Measurements from ENCODE around the gene TAGLN. TPM values are rescaled to one million over a fixed set of nuclear protein-coding genes. Genes with fewer than 3 reads are reported as not detected.

TAGLN gene
- total RNA-seq, 5 donors from 2014 or later (not counting 1 experiment from before 2014, with no cell fraction given), result 8.5 to 19.7 (median 13.4) TPM

- POLR2A ChIA-PET, result interaction anchor here in 1 of 2 donors (1.0 to 1.3 kb wide), 2 partner anchors 11 to 41 kb away, joined by 3 read pairs; no protein-coding TSS in a partner anchor
- H3K27ac Mint-ChIP-seq, result no peak overlapping the region
- H3K27me3 Mint-ChIP-seq, result no peaks in the 10 kb centered on the region
- H3K36me3 Mint-ChIP-seq, result peaks cover 62% of the 10 kb centered on the region
- DNase-seq (no peak), ATAC-seq (replicated peaks in 1 of 4) (no peak)
- no peak overlapping the region for H3K4me3 Mint-ChIP-seq
- CTCF ChIA-PET, result no interaction called here
- WGBS (ENCODE audit: insufficient coverage), result 97% methylated on average over 9 of the region's 9 CpGs
- Histone ChIP-seq H3K27me3 (replicated peaks in 1 of 2; ENCODE audit: control insufficient read depth in 2 of 2, extremely low read depth in 1 of 2, insufficient read depth in 2 of 2, low read length in 1 of 2) (no peaks in the 10 kb centered on the region), H3K4me3 (ENCODE audit: control insufficient read depth in 1 of 2, extremely low read depth in 1 of 2, low read length in 1 of 2) (no peak overlapping the region), H3K4me1 (ENCODE audit: control insufficient read depth in 1 of 2, extremely low read depth in 1 of 2, insufficient read depth in 2 of 2, low read length in 2 of 2) (peaks cover 0 to 3% of the 10 kb centered on the region in 2 experiments), H3K9me3 (no peaks in the 10 kb centered on the region), H3K27ac (ENCODE audit: low read length) (no peak overlapping the region), H3K36me3 (ENCODE audit: control insufficient read depth in 2 of 2, extremely low read depth in 1 of 2, insufficient read depth in 1 of 2, low read length in 1 of 2) (peaks cover 40 to 97% of the 10 kb centered on the region in 2 donors)
- H3K4me1 Mint-ChIP-seq, result peaks cover 3 to 11% (median 4%) of the 10 kb centered on the region in 3 donors
- no peaks in the 10 kb centered on the region for H3K9me3 Mint-ChIP-seq
These were observed 21.4 kb downstream of the TAGLN start for GRCh38 chr11:117220568-117220967.

GRCh38 chr11:117220999-117221774 is 22.0 kb downstream of the TAGLN start:
- Mint-ChIP-seq H3K4me3 (no peak overlapping the region), H3K27me3 (no peaks in the 10 kb centered on the region), H3K27ac (no peak overlapping the region), H3K36me3 (peaks cover 62% of the 10 kb centered on the region), H3K9me3 (no peaks in the 10 kb centered on the region), H3K4me1 (peaks cover 3 to 12% (median 4%) of the 10 kb centered on the region in 3 donors)
- Histone ChIP-seq H3K36me3 (ENCODE audit: control insufficient read depth in 2 of 2, extremely low read depth in 1 of 2, insufficient read depth in 1 of 2, low read length in 1 of 2) (peaks cover 40 to 96% of the 10 kb centered on the region in 2 donors), H3K27ac (ENCODE audit: low read length) (no peak overlapping the region), H3K4me1 (ENCODE audit: control insufficient read depth in 1 of 2, extremely low read depth in 1 of 2, insufficient read depth in 2 of 2, low read length in 2 of 2) (peaks cover 0 to 4% of the 10 kb centered on the region in 2 experiments), H3K9me3 (no peaks in the 10 kb centered on the region), H3K27me3 (replicated peaks in 1 of 2; ENCODE audit: control insufficient read depth in 2 of 2, extremely low read depth in 1 of 2, insufficient read depth in 2 of 2, low read length in 1 of 2) (no peaks in the 10 kb centered on the region), H3K4me3 (ENCODE audit: control insufficient read depth in 1 of 2, extremely low read depth in 1 of 2, low read length in 1 of 2) (no peak overlapping the region)
- CTCF ChIA-PET, result no interaction called here
- no peak for DNase-seq
- 96% methylated on average over 5 of the region's 7 CpGs for WGBS (ENCODE audit: insufficient coverage)
- POLR2A ChIA-PET, result interaction anchor here in 1 of 2 donors (1.3 kb wide), 1 partner anchor 10 kb away, joined by 3 read pairs; no protein-coding TSS in a partner anchor
- no peak for ATAC-seq (replicated peaks in 1 of 4)

GRCh38 chr11:117221775-117222517 is 22.8 kb downstream of the TAGLN start:
- CTCF ChIA-PET, result no interaction called here
- H3K9me3 Mint-ChIP-seq, result no peaks in the 10 kb centered on the region
- ATAC-seq (replicated peaks in 1 of 4), result no peak
- no peak overlapping the region for H3K4me3 Mint-ChIP-seq
- 98% methylated on average over 6 of the region's 7 CpGs for WGBS (ENCODE audit: insufficient coverage)
- no peak overlapping the region for H3K4me3 ChIP-seq (ENCODE audit: control insufficient read depth in 1 of 2, extremely low read depth in 1 of 2, low read length in 1 of 2)
- no peak for DNase-seq
- peaks cover 64% of the 10 kb centered on the region for H3K36me3 Mint-ChIP-seq
- H3K36me3 ChIP-seq (ENCODE audit: control insufficient read depth in 2 of 2, extremely low read depth in 1 of 2, insufficient read depth in 1 of 2, low read length in 1 of 2), result peaks cover 36 to 96% of the 10 kb centered on the region in 2 donors
- H3K27me3 ChIP-seq (replicated peaks in 1 of 2; ENCODE audit: control insufficient read depth in 2 of 2, extremely low read depth in 1 of 2, insufficient read depth in 2 of 2, low read length in 1 of 2), result no peaks in the 10 kb centered on the region
- POLR2A ChIA-PET, result interaction anchor here in 1 of 2 donors (0.5 to 1.0 kb wide), 3 partner anchors 62 to 448 kb away, joined by 3 to 7 read pairs (median 3); no protein-coding TSS in a partner anchor
- H3K27ac Mint-ChIP-seq, result peak overlapping the region in 1 of 2 donors; percentile 48
- H3K9me3 ChIP-seq, result no peaks in the 10 kb centered on the region
- no peak overlapping the region for H3K27ac ChIP-seq (ENCODE audit: low read length)
- H3K27me3 Mint-ChIP-seq, result no peaks in the 10 kb centered on the region
- peaks cover 11 to 20% (median 12%) of the 10 kb centered on the region in 3 donors for H3K4me1 Mint-ChIP-seq
- H3K4me1 ChIP-seq (ENCODE audit: control insufficient read depth in 1 of 2, extremely low read depth in 1 of 2, insufficient read depth in 2 of 2, low read length in 2 of 2), result peaks cover 0 to 12% of the 10 kb centered on the region in 2 experiments

GRCh38 chr11:117222991-117223740 is 24.0 kb downstream of the TAGLN start:
- no peak for DNase-seq
- ATAC-seq (replicated peaks in 1 of 4), result no peak
- H3K9me3 Mint-ChIP-seq, result no peaks in the 10 kb centered on the region
- 95% methylated on average over 4 of the region's 14 CpGs for WGBS (ENCODE audit: insufficient coverage)
- H3K36me3 ChIP-seq (ENCODE audit: control insufficient read depth in 2 of 2, extremely low read depth in 1 of 2, insufficient read depth in 1 of 2, low read length in 1 of 2), result peaks cover 40 to 96% of the 10 kb centered on the region in 2 donors
- peaks cover 0 to 22% of the 10 kb centered on the region in 2 experiments for H3K4me1 ChIP-seq (ENCODE audit: control insufficient read depth in 1 of 2, extremely low read depth in 1 of 2, insufficient read depth in 2 of 2, low read length in 2 of 2)
- H3K4me1 Mint-ChIP-seq, result peaks cover 15 to 25% (median 20%) of the 10 kb centered on the region in 3 donors
- H3K9me3 ChIP-seq, result no peaks in the 10 kb centered on the region
- H3K27me3 ChIP-seq (replicated peaks in 1 of 2; ENCODE audit: control insufficient read depth in 2 of 2, extremely low read depth in 1 of 2, insufficient read depth in 2 of 2, low read length in 1 of 2), result no peaks in the 10 kb centered on the region
- H3K36me3 Mint-ChIP-seq, result peaks cover 64% of the 10 kb centered on the region
- ChIA-PET POLR2A (interaction anchor here in 1 of 2 donors (1.0 kb wide), 1 partner anchor 450 kb away, joined by 3 read pairs; no protein-coding TSS in a partner anchor), CTCF (no interaction called here)
- no peak overlapping the region for H3K27ac ChIP-seq (ENCODE audit: low read length)
- no peaks in the 10 kb centered on the region for H3K27me3 Mint-ChIP-seq
- H3K4me3 ChIP-seq (ENCODE audit: control insufficient read depth in 1 of 2, extremely low read depth in 1 of 2, low read length in 1 of 2), result no peak overlapping the region
- H3K4me3 Mint-ChIP-seq, result no peak overlapping the region
- H3K27ac Mint-ChIP-seq, result no peak overlapping the region

- Histone ChIP-seq H3K27ac (ENCODE audit: low read length) (no peak overlapping the region), H3K4me3 (ENCODE audit: control insufficient read depth in 1 of 2, extremely low read depth in 1 of 2, low read length in 1 of 2) (no peak overlapping the region), H3K9me3 (no peaks in the 10 kb centered on the region), H3K27me3 (replicated peaks in 1 of 2; ENCODE audit: control insufficient read depth in 2 of 2, extremely low read depth in 1 of 2, insufficient read depth in 2 of 2, low read length in 1 of 2) (no peaks in the 10 kb centered on the region), H3K36me3 (ENCODE audit: control insufficient read depth in 2 of 2, extremely low read depth in 1 of 2, insufficient read depth in 1 of 2, low read length in 1 of 2) (peaks cover 40 to 96% of the 10 kb centered on the region in 2 donors), H3K4me1 (ENCODE audit: control insufficient read depth in 1 of 2, extremely low read depth in 1 of 2, insufficient read depth in 2 of 2, low read length in 2 of 2) (peaks cover 0 to 30% of the 10 kb centered on the region in 2 experiments)
- CTCF ChIA-PET, result interaction anchor here (0.9 to 1.2 kb wide), 2 partner anchors 46 to 125 kb away, joined by 3 to 4 read pairs; partner anchors contain the start of gene SIDT2 (in 1 of the 2)
- Mint-ChIP-seq H3K9me3 (no peaks in the 10 kb centered on the region), H3K27ac (peak overlapping the region in 1 of 2 donors; percentile 27), H3K36me3 (peaks cover 62% of the 10 kb centered on the region), H3K4me3 (no peak overlapping the region), H3K4me1 (peaks cover 22 to 34% (median 27%) of the 10 kb centered on the region in 3 donors), H3K27me3 (no peaks in the 10 kb centered on the region)
- ATAC-seq (replicated peaks in 1 of 4) (no peak), DNase-seq (no peak)
- POLR2A ChIA-PET, result interaction anchor here in 1 of 2 donors (0.5 kb wide), 1 partner anchor 39 kb away, joined by 9 read pairs; no protein-coding TSS in a partner anchor
- WGBS (ENCODE audit: insufficient coverage), result 77% methylated on average over 5 of the region's 17 CpGs
These were observed 24.8 kb downstream of the TAGLN start for GRCh38 chr11:117223741-117224689.
